Stimulated activated CD8-positive, alpha-beta memory T cell treated with anti-CD3 and anti-CD28 coated beads, Interleukin-4, amount 100 ng/mL, for 1 hour (primary cell): ENCODE data around the gene CENPP.

Experiments used
- DNase-seq, 2 donors: peaks; one replicate each; pipeline ENCODE4 v3.0.0-alpha.2; 2020; ENCODE audit warnings: low read depth in 2 of 2, low spot score in 1 of 2

The CENPP gene

GRCh38 chr9:92504881-92505280, 179.1 kb downstream of the CENPP start:
- no peak for DNase-seq

GRCh38 chr9:92506184-92506857, 180.6 kb downstream of the CENPP start:
- DNase-seq = no peak

GRCh38 chr9:92507005-92507404, 181.3 kb downstream of the CENPP start:
- no peak for DNase-seq

- DNase-seq = no peak
Observed at GRCh38 chr9:92507496-92507895, 181.7 kb downstream of the CENPP start.

GRCh38 chr9:92508018-92508820, 182.5 kb downstream of the CENPP start:
- no peak for DNase-seq

GRCh38 chr9:92509050-92509449, 183.3 kb downstream of the CENPP start:
- DNase-seq = no peak

- no peak for DNase-seq
Observed at GRCh38 chr9:92510747-92511146, 185.0 kb downstream of the CENPP start.

GRCh38 chr9:92512622-92513021, 186.9 kb downstream of the CENPP start:
- DNase-seq = no peak

GRCh38 chr9:92513349-92513748, 187.6 kb downstream of the CENPP start:
- DNase-seq = no peak

- no peak for DNase-seq
Observed at GRCh38 chr9:92514635-92515034, 188.9 kb downstream of the CENPP start.

GRCh38 chr9:92516521-92516920, 190.8 kb downstream of the CENPP start:
- DNase-seq = no peak

GRCh38 chr9:92517046-92517445, 191.3 kb downstream of the CENPP start:
- DNase-seq = no peak

GRCh38 chr9:92518199-92518598, 192.4 kb downstream of the CENPP start:
- DNase-seq = no peak

- no peak for DNase-seq
Observed at GRCh38 chr9:92520837-92521236, 195.1 kb downstream of the CENPP start.

GRCh38 chr9:92522983-92523970, 197.5 kb downstream of the CENPP start:
- no peak for DNase-seq

GRCh38 chr9:92524881-92525280, 199.1 kb downstream of the CENPP start:
- no peak for DNase-seq

- DNase-seq = no peak
Observed at GRCh38 chr9:92525306-92525705, 199.6 kb downstream of the CENPP start.

- DNase-seq = no peak
Observed at GRCh38 chr9:92527291-92527828, 201.6 kb downstream of the CENPP start.

GRCh38 chr9:92527832-92528521, 202.2 kb downstream of the CENPP start:
- DNase-seq = no peak

- DNase-seq = no peak
Observed at GRCh38 chr9:92528522-92528849, 202.7 kb downstream of the CENPP start.

- DNase-seq = no peak
Observed at GRCh38 chr9:92529124-92529523, 203.4 kb downstream of the CENPP start.
